ENCODE measurements around the gene SCRN2.

DNA sequence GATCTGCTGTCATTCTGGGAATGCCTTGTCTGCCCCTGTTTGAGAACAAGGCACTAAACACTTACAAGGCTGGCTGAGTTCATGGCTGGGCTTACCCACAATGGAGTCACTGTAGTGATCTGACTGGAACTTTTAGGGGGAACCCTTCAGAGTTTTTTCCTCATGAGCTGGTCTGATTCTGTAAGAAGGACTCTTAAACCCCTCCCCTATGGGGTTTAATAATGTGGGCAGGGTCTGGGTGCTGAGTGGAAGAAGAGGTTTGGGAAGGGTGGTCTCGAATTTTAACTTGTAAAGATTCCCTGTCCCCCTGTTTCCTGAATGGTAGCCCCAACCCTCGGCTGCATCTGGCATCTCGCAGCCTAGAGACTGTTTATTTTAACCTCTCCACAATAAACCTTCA is 50.0 kb downstream of the SCRN2 start:
- TF ChIP-seq, protein P1, sequence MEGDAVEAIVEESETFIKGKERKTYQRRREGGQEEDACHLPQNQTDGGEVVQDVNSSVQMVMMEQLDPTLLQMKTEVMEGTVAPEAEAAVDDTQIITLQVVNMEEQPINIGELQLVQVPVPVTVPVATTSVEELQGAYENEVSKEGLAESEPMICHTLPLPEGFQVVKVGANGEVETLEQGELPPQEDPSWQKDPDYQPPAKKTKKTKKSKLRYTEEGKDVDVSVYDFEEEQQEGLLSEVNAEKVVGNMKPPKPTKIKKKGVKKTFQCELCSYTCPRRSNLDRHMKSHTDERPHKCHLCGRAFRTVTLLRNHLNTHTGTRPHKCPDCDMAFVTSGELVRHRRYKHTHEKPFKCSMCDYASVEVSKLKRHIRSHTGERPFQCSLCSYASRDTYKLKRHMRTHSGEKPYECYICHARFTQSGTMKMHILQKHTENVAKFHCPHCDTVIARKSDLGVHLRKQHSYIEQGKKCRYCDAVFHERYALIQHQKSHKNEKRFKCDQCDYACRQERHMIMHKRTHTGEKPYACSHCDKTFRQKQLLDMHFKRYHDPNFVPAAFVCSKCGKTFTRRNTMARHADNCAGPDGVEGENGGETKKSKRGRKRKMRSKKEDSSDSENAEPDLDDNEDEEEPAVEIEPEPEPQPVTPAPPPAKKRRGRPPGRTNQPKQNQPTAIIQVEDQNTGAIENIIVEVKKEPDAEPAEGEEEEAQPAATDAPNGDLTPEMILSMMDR (IDR thresholded peaks at IDR 0.05): no peak
- TF ChIP-seq POLR2AphosphoS5 (IDR thresholded peaks at IDR 0.05) (no peak), POLR2A (IDR thresholded peaks at IDR 0.05) (no peak), EP300 (IDR thresholded peaks at IDR 0.05) (no peak)

Data from sigmoid colon (tissue), 4 donors.